HepG2 (cell line): Measurements from ENCODE around the gene TESK1. TPM values are rescaled to one million over a fixed set of nuclear protein-coding genes. Genes with fewer than 3 reads are reported as not detected.

ENCODE experiments used
- ATAC-seq: fragments of 200-7000 bp; cut with Tn5 transposase; 3 replicates; pipeline ENCODE4 v1.9.1; 2020; ENCODE audit warnings: mild to moderate bottlenecking, moderate library complexity
- BruUV-seq: library from RNA; stranded (reverse); fragments of 400-500 nt; replicated peaks from 2 replicates; lab custom pipeline; 2021; lab: Mats Ljungman, UMichigan
- CTCF ChIA-PET: fragments of 300-600 bp; formaldehyde crosslinking; extraction: SDS; loops from one replicate; lab custom pipeline; 2021; ENCODE audit warnings: low total read pairs, inconsistent platforms, low intra/inter-chr PET ratio; lab: Yijun Ruan, JAX
- POLR2A ChIA-PET: fragments of 350-600 bp; sonication (Branson Sonifier 250); formaldehyde crosslinking; loops from one replicate; lab custom pipeline; 2020; ENCODE audit warnings: antibody characterized with exemption, inconsistent platforms; lab: Yijun Ruan, JAX
- DNase-seq: peaks from one replicate; pipeline ENCODE4 v3.0.0-alpha.2; 2015; ENCODE audit warnings: low spot score
- FAIRE-seq: peaks from 3 replicates; lab custom pipeline; 2011; peaks lifted over from hg19 to GRCh38; lab: Jason Lieb, UNC
- H2AFZ ChIP-seq: one replicate; pipeline ENCODE4 v1.6.1; 2011; ENCODE audit warnings: low read length, inconsistent platforms
- H3K27ac ChIP-seq: fragments of 300-600 bp; 3 replicates; pipeline ENCODE4 v1.8.0; 2011; ENCODE audit warnings: mixed run types, mild to moderate bottlenecking, mixed read lengths, low read length, inconsistent platforms; ENCODE audit not compliant: insufficient read depth; ENCODE audit errors: extremely low read length
- H3K27me3 ChIP-seq, 2 experiments: fragments of 200-600 bp in 1 of 2; 2 replicates in 1 of 2; 3 replicates in 1 of 2; pipeline versions ENCODE4 v1.6.0 to v1.8.0; 2011; ENCODE audit warnings: low read length in 2 of 2, mild to moderate bottlenecking in 2 of 2, moderate library complexity in 2 of 2, inconsistent platforms in 1 of 2; ENCODE audit not compliant: insufficient read depth in 2 of 2, control insufficient read depth in 1 of 2
- H3K36me3 ChIP-seq, 2 experiments: fragments of 200-600 bp in 1 of 2; replicated peaks in 1 of 2; 2 replicates in 1 of 2; 3 replicates in 1 of 2; pipeline versions ENCODE4 v1.5.1 to v1.8.0; 2011; ENCODE audit warnings: low read length in 2 of 2, inconsistent platforms in 1 of 2; ENCODE audit not compliant: insufficient read depth in 2 of 2, control insufficient read depth in 1 of 2
- H3K4me1 ChIP-seq: 2 replicates; pipeline ENCODE4 v1.5.1; 2012; ENCODE audit warnings: low read length, inconsistent platforms; ENCODE audit not compliant: insufficient read depth
- H3K4me2 ChIP-seq: 2 replicates; pipeline ENCODE4 v1.6.0; 2011; ENCODE audit warnings: low read depth, low read length, inconsistent platforms
- H3K4me3 ChIP-seq, 3 experiments: fragments of 200-600 bp in 1 of 3; sonication (generic), shearing (Covaris generic) in 1 of 3; replicated peaks in 1 of 3; 2 replicates each; pipeline ENCODE4 v1.5.1; 2011 to 2016; ENCODE audit warnings: low read length in 3 of 3, inconsistent platforms in 2 of 3, low read depth in 2 of 3, mild to moderate bottlenecking in 2 of 3, control low read depth in 1 of 3, mixed read lengths in 1 of 3; ENCODE audit not compliant: insufficient read depth in 1 of 3
- H3K79me2 ChIP-seq: one replicate; pipeline ENCODE4 v1.6.1; 2011; ENCODE audit warnings: low read length, inconsistent platforms; ENCODE audit not compliant: insufficient read depth
- H3K9ac ChIP-seq: 2 replicates; pipeline ENCODE4 v1.6.0; 2011; ENCODE audit warnings: mild to moderate bottlenecking, low read depth, low read length, inconsistent platforms; ENCODE audit not compliant: insufficient read depth
- H3K9me3 ChIP-seq: 2 replicates; pipeline ENCODE4 v1.5.1; 2012; ENCODE audit warnings: mild to moderate bottlenecking, low read length
- H4K20me1 ChIP-seq: 2 replicates; pipeline ENCODE4 v1.6.0; 2011; ENCODE audit warnings: inconsistent platforms, mild to moderate bottlenecking, low read length, moderate library complexity; ENCODE audit not compliant: insufficient read depth
- PAX8 ChIP-seq: sonication (generic); formaldehyde crosslinking; IDR thresholded peaks from 2 replicates; pipeline ENCODE4 v1.8.0; 2022; ENCODE audit warnings: mild to moderate bottlenecking, missing genetic modification reagents, borderline replicate concordance
- SP5 ChIP-seq: IDR thresholded peaks from 2 replicates; pipeline ENCODE4 v1.6.1; 2016; ENCODE audit warnings: low read depth, borderline replicate concordance
- TEAD3 ChIP-seq: optimal IDR thresholded peaks from 2 replicates; pipeline ENCODE3; 2016; ENCODE audit warnings: borderline replicate concordance
- ZBTB33 ChIP-seq: sonication (generic); formaldehyde crosslinking; IDR thresholded peaks from 2 replicates; pipeline ENCODE4 v1.4.0; 2020; ENCODE audit warnings: missing genetic modification reagents
- ZBTB38 ChIP-seq: sonication (generic); formaldehyde crosslinking; IDR thresholded peaks from 2 replicates; pipeline ENCODE4 v1.5.1; 2020; ENCODE audit warnings: mild to moderate bottlenecking, missing genetic modification reagents
- ZFX ChIP-seq: sonication (generic); formaldehyde crosslinking; IDR thresholded peaks from 2 replicates; pipeline ENCODE4 v1.4.0; 2020; ENCODE audit warnings: mild to moderate bottlenecking, low read depth, missing genetic modification reagents, moderate library complexity
- ZFYVE20 ChIP-seq: sonication (generic); formaldehyde crosslinking; IDR thresholded peaks from 2 replicates; pipeline ENCODE4 v1.8.0; 2023; ENCODE audit warnings: low read depth, mild to moderate bottlenecking, moderate library complexity, missing genetic modification reagents, borderline replicate concordance
- ZIK1 ChIP-seq: sonication (generic); formaldehyde crosslinking; IDR thresholded peaks from 2 replicates; pipeline ENCODE4 v1.5.0; 2020; ENCODE audit warnings: mild to moderate bottlenecking, low read depth, missing genetic modification reagents, borderline replicate concordance
- ZNF205 ChIP-seq: IDR thresholded peaks from 2 replicates; pipeline ENCODE4 v1.6.1; 2018; ENCODE audit warnings: missing biosample characterization, missing genetic modification reagents
- ZNF510 ChIP-seq: sonication (generic); formaldehyde crosslinking; IDR thresholded peaks from 2 replicates; pipeline ENCODE4 v1.4.0; 2020; ENCODE audit warnings: low read depth, mild to moderate bottlenecking, missing genetic modification reagents
- WGBS: methylation state at CpG from one replicate; pipeline ENCODE4 v1.1.6; 2017; ENCODE audit warnings: low lambda C conversion rate; 5-methylcytosine and 5-hydroxymethylcytosine counted together
- in situ Hi-C: cut with HindIII; loops from 2 replicates; pipeline ENCODE4 v1.10.0; 2017; ENCODE audit warnings: low pct_unique_long_range_greater_than_20kb; ENCODE audit not compliant: extremely low pct_ligation_motif_present
- intact Hi-C: fragments of 100-400 bp; cut with micrococcal nuclease; formaldehyde crosslinking; loops from one replicate; pipeline ENCODE4 v1.10.0; 2022; ENCODE audit not compliant: unreplicated experiment
- polyA plus RNA-seq, 8 experiments: library from polyadenylated mRNA; depleted of rRNA in 3 of 8; stranded (reverse) in 7 of 8; unstranded in 1 of 8; fragments of >200 nt; fragmentation: Illumina TruSeq in 4 of 8; extraction: Trizol in 4 of 8; gene quantifications; 2 replicates each; pipeline versions ENCODE4 v1.2.1 to v1.2.3, GENCODE V29; 2011 to 2016; ENCODE audit warnings: low read depth in 4 of 8, missing spikeins in 1 of 8, mixed read lengths in 1 of 8; ENCODE audit not compliant: insufficient read depth in 1 of 8
- total RNA-seq, 5 experiments: library from RNA; depleted of rRNA; stranded (reverse); fragments of >200 nt; fragmentation: Illumina TruSeq; extraction: Trizol; gene quantifications; 2 replicates each; pipeline ENCODE4 v1.2.3, GENCODE V29; 2016; ENCODE audit warnings: low read depth in 1 of 5

The TESK1 gene
- total and polyA plus RNA-seq, 2 of the 13 experiments (the other 11 are each of a cell fraction or from before 2014, with no cell fraction given) = 7.3 to 13.6 TPM

GRCh38 chr9:35656348-35656747 is 51.3 kb downstream of the TESK1 start:
- FAIRE-seq = no peak
- intact Hi-C loops (no loop called here), in situ Hi-C loops (loop anchor here (10.0 kb wide), 1 partner anchor 542 kb away; the partner anchor contains the start of gene ATOSB)
- no peak overlapping the region for H3K9ac ChIP-seq
- WGBS = 60% methylated on average over 14 of the region's 17 CpGs
- TF ChIP-seq SP5 (CRISPR knock-in tag) = 0 out of 2 replicates have a peak, but pooled peaks have one; percentile 43
- TF ChIP-seq PAX8 (CRISPR knock-in tag) = no peak
- 0 out of 2 replicates have a peak, but pooled peaks have one; percentile 20 for TF ChIP-seq ZNF205 (CRISPR knock-in tag)
- peak; percentile 26; the same call in 1 of the 2 replicates for TF ChIP-seq ZIK1
- TF ChIP-seq ZNF510 (CRISPR knock-in tag) = no peak
- peak; percentile 6; the same call in 1 of the 2 replicates for TF ChIP-seq ZFX (CRISPR knock-in tag)
- peak; percentile 86 for TF ChIP-seq ZBTB38 (CRISPR knock-in tag)
- peak; percentile 53 for TF ChIP-seq ZBTB33 (CRISPR knock-in tag)
- TF ChIP-seq TEAD3 (CRISPR knock-in tag) = peak; percentile 14
- no peak for TF ChIP-seq ZFYVE20 (CRISPR knock-in tag)
- TF ChIP-seq, all 625 proteins: peak for 7
- CTCF ChIA-PET = no interaction called here
- Histone ChIP-seq H3K4me1 (peaks cover 71% of the 10 kb centered on the region), H4K20me1 (no peaks in the 10 kb centered on the region), H3K27ac (no peak overlapping the region), H3K79me2 (peaks cover 6% of the 10 kb centered on the region), H3K9me3 (no peaks in the 10 kb centered on the region), H3K27me3 (no peaks in the 10 kb centered on the region; a peak in 2 of 5 replicates), H3K4me3 (no peak overlapping the region), H2AFZ (no peak overlapping the region), H3K36me3 (peaks cover 5 to 6% of the 10 kb centered on the region in 2 experiments; a peak in 3 of 5 replicates), H3K4me2 (peak overlapping the region; percentile 78; the same call in 1 of the 2 replicates)
- POLR2A ChIA-PET = interaction anchor here (1.6 to 6.3 kb wide), 6 partner anchors 9 to 158 kb away, joined by 3 to 68 read pairs (median 36); partner anchors contain the start of genes CREB3, HINT2, TLN1 and TPM2
- no peak for ATAC-seq
- DNase-seq = no peak
- no TSS peak for BruUV-seq
